ENCODE measurements around the gene IGFN1.

Gene IGFN1

GRCh38 chr1:201163707-201164106 is 26.9 kb upstream of the IGFN1 start:
- DNase-seq = no peak

- DNase-seq = no peak
Measured at GRCh38 chr1:201164645-201165044, 26.0 kb upstream of the IGFN1 start.

GRCh38 chr1:201167041-201167991 is 23.3 kb upstream of the IGFN1 start:
- no peak for DNase-seq

GRCh38 chr1:201169203-201169602 is 21.4 kb upstream of the IGFN1 start:
- DNase-seq = no peak

GRCh38 chr1:201169971-201170532 is 20.6 kb upstream of the IGFN1 start:
- no peak for DNase-seq

GRCh38 chr1:201170533-201171062 is 20.0 kb upstream of the IGFN1 start:
- DNase-seq = peak; percentile 86 to 89

- DNase-seq = peak; percentile 72 to 82
Measured at GRCh38 chr1:201171063-201172036, 19.3 kb upstream of the IGFN1 start.

GRCh38 chr1:201172326-201172725 is 18.3 kb upstream of the IGFN1 start:
- no peak for DNase-seq

GRCh38 chr1:201172999-201173610 is 17.5 kb upstream of the IGFN1 start:
- DNase-seq = no peak

- DNase-seq = no peak
Measured at GRCh38 chr1:201173736-201174135, 16.9 kb upstream of the IGFN1 start.

GRCh38 chr1:201175820-201176500 is 14.7 kb upstream of the IGFN1 start:
- no peak for DNase-seq

GRCh38 chr1:201176940-201177339 is 13.7 kb upstream of the IGFN1 start:
- DNase-seq = no peak

GRCh38 chr1:201178718-201179117 is 11.9 kb upstream of the IGFN1 start:
- DNase-seq = no peak

- DNase-seq = no peak
Measured at GRCh38 chr1:201180141-201180540, 10.5 kb upstream of the IGFN1 start.

- no peak for DNase-seq
Measured at GRCh38 chr1:201180901-201181300, 9.7 kb upstream of the IGFN1 start.

GRCh38 chr1:201181323-201181722 is 9.3 kb upstream of the IGFN1 start:
- DNase-seq = no peak

GRCh38 chr1:201181726-201182125 is 8.9 kb upstream of the IGFN1 start:
- DNase-seq = no peak

GRCh38 chr1:201183209-201183608 is 7.4 kb upstream of the IGFN1 start:
- no peak for DNase-seq

- no peak for DNase-seq
Measured at GRCh38 chr1:201183753-201184152, 6.9 kb upstream of the IGFN1 start.

GRCh38 chr1:201184307-201185122 is 6.1 kb upstream of the IGFN1 start:
- DNase-seq = no peak

- no peak for DNase-seq
Measured at GRCh38 chr1:201185123-201185453, 5.5 kb upstream of the IGFN1 start.
